Stimulated activated CD4-positive, alpha-beta T cell treated with anti-CD3 and anti-CD28 coated beads, TNF-alpha, amount 100 ng/mL, for 1 hour (primary cell): ENCODE measurements around the gene ALDH8A1.

Source experiments
- DNase-seq, 3 donors: peaks; one replicate each; pipeline ENCODE4 v3.0.0-alpha.2; 2020; ENCODE audit warnings: low read depth in 3 of 3, low spot score in 1 of 3

The ALDH8A1 gene

DNA sequence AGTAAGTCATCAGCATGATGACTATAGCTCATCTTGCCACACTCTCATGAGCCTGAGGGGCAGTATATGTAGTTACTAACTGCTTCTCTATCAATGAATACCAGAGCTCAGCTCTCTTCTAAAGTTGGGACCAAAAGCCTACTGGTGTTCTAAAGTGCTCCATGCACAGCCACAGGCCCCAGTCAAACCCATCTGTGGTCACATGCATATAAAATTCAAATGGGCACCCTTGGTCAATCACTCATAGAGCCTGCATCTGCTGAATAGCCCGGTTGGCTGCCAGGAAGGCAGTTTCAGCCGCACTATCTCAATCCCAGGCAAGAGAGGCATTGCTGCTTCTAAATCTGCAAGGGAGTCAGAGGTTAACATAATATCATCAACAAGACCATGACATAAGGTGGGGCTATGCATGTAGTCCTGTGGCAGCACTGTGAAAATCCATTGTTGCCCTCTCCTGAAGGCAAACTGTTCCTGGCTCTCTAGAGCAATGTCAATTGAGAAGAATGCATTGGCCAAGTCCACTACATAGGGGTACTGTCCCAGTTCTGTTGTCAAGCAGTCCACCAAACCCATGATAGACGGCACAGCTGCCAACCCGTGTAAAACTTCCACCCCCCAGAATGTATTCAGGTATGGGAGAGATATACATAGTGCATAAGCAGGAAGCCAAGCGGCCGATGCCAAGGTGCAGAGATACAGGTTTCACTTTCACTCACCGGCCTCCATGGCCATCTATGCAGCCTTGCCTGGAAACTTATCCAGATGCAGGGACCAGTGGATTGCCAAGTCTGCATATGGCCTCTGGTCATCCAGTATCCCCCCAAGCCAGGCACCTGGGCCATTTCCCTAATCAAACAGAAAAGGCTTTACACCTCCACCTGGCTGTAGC, 76.2 kb downstream of the ALDH8A1 start:
- DNase-seq = no peak

- no peak for DNase-seq
These were observed 79.0 kb downstream of the ALDH8A1 start for GRCh38 chr6:134870677-134871498.

- DNase-seq = no peak
These were observed 81.1 kb downstream of the ALDH8A1 start for GRCh38 chr6:134868812-134869211.
